Prostate gland (tissue), 2 donors: ENCODE data around the gene ODAD2. TPM values are rescaled to one million over a fixed set of nuclear protein-coding genes. Genes with fewer than 3 reads are reported as not detected.

Source experiments
- DNase-seq: peaks from one replicate; pipeline ENCODE4 v3.0.0-alpha.2; 2019; ENCODE audit warnings: low spot score
- H3K27ac ChIP-seq, 2 donors: fragments of 200-600 bp; sonication (generic); 2 replicates each; pipeline ENCODE4 v1.5.1; 2017 to 2019
- H3K27me3 ChIP-seq: fragments of 200-600 bp; sonication (generic); replicated peaks from 2 replicates; pipeline ENCODE4 v1.5.1; 2019; ENCODE audit not compliant: insufficient read depth
- H3K36me3 ChIP-seq, 2 donors: fragments of 200-600 bp; sonication (generic); 1 replicate in 1 of 2; 2 replicates in 1 of 2; pipeline versions ENCODE4 v1.5.1 to v1.8.1; 2017 to 2019
- H3K4me1 ChIP-seq: fragments of 200-600 bp; sonication (generic); replicated peaks from 2 replicates; pipeline ENCODE4 v1.5.1; 2019
- H3K4me3 ChIP-seq, 2 donors: fragments of 200-600 bp; sonication (generic); 2 replicates each; pipeline ENCODE4 v1.5.1; 2017 to 2019
- H3K9me3 ChIP-seq: fragments of 200-600 bp; sonication (generic); 2 replicates; pipeline ENCODE4 v1.5.1; 2017
- CTCF ChIP-seq, 4 experiments: fragments of 200-600 bp in 2 of 4; fragments of 450-650 bp in 2 of 4; sonication (generic) in 2 of 4; IDR thresholded peaks; 1 replicate in 3 of 4; 2 replicates in 1 of 4; pipeline ENCODE4 v1.5.1; 2016 to 2019; ENCODE audit warnings: antibody characterized with exemption in 4 of 4, mild to moderate bottlenecking in 2 of 4, moderate library complexity in 2 of 4
- POLR2A ChIP-seq: fragments of 450-650 bp; IDR thresholded peaks from one replicate; pipeline ENCODE4 v1.6.1; 2016; ENCODE audit warnings: antibody characterized with exemption, mild to moderate bottlenecking
- POLR2AphosphoS5 ChIP-seq: sonication (generic); formaldehyde crosslinking; IDR thresholded peaks from one replicate; pipeline ENCODE4 v1.6.1; 2017; ENCODE audit warnings: antibody characterized with exemption
- WGBS: methylation state at CpG from one replicate; pipeline ENCODE4 v1.1.5; 2018; 5-methylcytosine and 5-hydroxymethylcytosine counted together
- intact Hi-C: fragments of 100-400 bp; cut with DNase I; formaldehyde crosslinking; loops from one replicate; pipeline ENCODE4 v1.14.2; 2022
- total RNA-seq, 2 donors: library from RNA; depleted of rRNA; stranded (reverse); fragments of >200 nt; gene quantifications; one replicate each; pipeline ENCODE4 v1.1.0, GENCODE V29; 2016

Gene ODAD2
- total RNA-seq, 2 donors from 2014 or later, result 1.3 to 6.6 TPM

- intact Hi-C loops, result no loop called here
- no peak overlapping the region for H3K4me3 ChIP-seq
- no peaks in the 10 kb centered on the region for H3K9me3 ChIP-seq
- peak overlapping the region; percentile 9 to 48 for H3K27ac ChIP-seq
- WGBS, result 68% methylated on average over 7 of the region's 7 CpGs
- no peaks in the 10 kb centered on the region for H3K27me3 ChIP-seq
- H3K4me1 ChIP-seq, result no peaks in the 10 kb centered on the region
- TF ChIP-seq POLR2A (no peak), POLR2AphosphoS5 (no peak), CTCF (IDR thresholded peaks at IDR 0.05) (no peak)
- no peaks in the 10 kb centered on the region for H3K36me3 ChIP-seq
- no peak for DNase-seq
Measured at GRCh38 chr10:27804136-27804535, 194.7 kb downstream of the ODAD2 start.

GRCh38 chr10:27801171-27801785 lies 197.6 kb downstream of the ODAD2 start:
- WGBS, result 94% methylated on average over 3 of the region's 3 CpGs

GRCh38 chr10:27799046-27799445 lies 199.8 kb downstream of the ODAD2 start:
- no peak for TF ChIP-seq POLR2AphosphoS5
- no peak for TF ChIP-seq CTCF (IDR thresholded peaks at IDR 0.05)
- no peak for TF ChIP-seq POLR2A
- Histone ChIP-seq H3K27ac (no peak overlapping the region), H3K36me3 (no peaks in the 10 kb centered on the region), H3K9me3 (no peaks in the 10 kb centered on the region), H3K27me3 (no peaks in the 10 kb centered on the region), H3K4me3 (no peak overlapping the region), H3K4me1 (no peaks in the 10 kb centered on the region)
- no peak for DNase-seq
- WGBS, result 77% methylated on average over 3 of the region's 3 CpGs
- intact Hi-C loops, result no loop called here

More at GRCh38 chr10:27801171-27801785, 197.6 kb downstream of the ODAD2 start:
- H3K27me3 ChIP-seq, result no peaks in the 10 kb centered on the region
- H3K36me3 ChIP-seq, result no peaks in the 10 kb centered on the region
- H3K9me3 ChIP-seq, result no peaks in the 10 kb centered on the region
- no peaks in the 10 kb centered on the region for H3K4me1 ChIP-seq
- intact Hi-C loops, result no loop called here
- no peak overlapping the region for H3K27ac ChIP-seq
- no peak for DNase-seq
- H3K4me3 ChIP-seq, result no peak overlapping the region
- TF ChIP-seq CTCF (IDR thresholded peaks at IDR 0.05) (no peak), POLR2A (no peak), POLR2AphosphoS5 (no peak)

GRCh38 chr10:27794157-27794556 lies 204.7 kb downstream of the ODAD2 start:
- Histone ChIP-seq H3K9me3 (no peaks in the 10 kb centered on the region), H3K27me3 (no peaks in the 10 kb centered on the region), H3K27ac (no peak overlapping the region), H3K4me3 (no peak overlapping the region), H3K4me1 (no peaks in the 10 kb centered on the region), H3K36me3 (no peaks in the 10 kb centered on the region)
- no peak for TF ChIP-seq CTCF (IDR thresholded peaks at IDR 0.05)
- no peak for TF ChIP-seq POLR2A
- TF ChIP-seq POLR2AphosphoS5, result no peak
- no peak for DNase-seq
- intact Hi-C loops, result no loop called here
- 33% methylated on average over 1 of the region's 1 CpG for WGBS

GRCh38 chr10:27792216-27792615 lies 206.7 kb downstream of the ODAD2 start:
- Histone ChIP-seq H3K4me3 (no peak overlapping the region), H3K36me3 (no peaks in the 10 kb centered on the region), H3K27ac (no peak overlapping the region), H3K27me3 (no peaks in the 10 kb centered on the region), H3K4me1 (no peaks in the 10 kb centered on the region), H3K9me3 (no peaks in the 10 kb centered on the region)
- intact Hi-C loops, result no loop called here
- 82% methylated on average over 2 of the region's 2 CpGs for WGBS
- no peak for DNase-seq
- no peak for TF ChIP-seq POLR2AphosphoS5
- no peak for TF ChIP-seq POLR2A
- TF ChIP-seq CTCF (IDR thresholded peaks at IDR 0.05), result no peak
